GM18951 (cell line): ENCODE results near the gene RPS3.
A peak's percentile ranks its signal among the peaks of the same experiment; 100 is the strongest.

Source experiments
- POLR2A ChIP-seq: IDR thresholded peaks from 4 replicates; pipeline ENCODE4 v1.6.1; 2011; ENCODE audit warnings: mild to moderate bottlenecking; ENCODE audit not compliant: insufficient read length, insufficient read depth; ENCODE audit errors: extremely low read depth
- in situ Hi-C: fragments of 300-500 bp; cut with MboI; formaldehyde crosslinking; loops from one replicate; pipeline ENCODE4 v1.12.0; 2022; ENCODE audit warnings: low sequenced_read_pairs, mixed read lengths, inconsistent platforms; ENCODE audit not compliant: unreplicated experiment

RPS3 gene

DNA sequence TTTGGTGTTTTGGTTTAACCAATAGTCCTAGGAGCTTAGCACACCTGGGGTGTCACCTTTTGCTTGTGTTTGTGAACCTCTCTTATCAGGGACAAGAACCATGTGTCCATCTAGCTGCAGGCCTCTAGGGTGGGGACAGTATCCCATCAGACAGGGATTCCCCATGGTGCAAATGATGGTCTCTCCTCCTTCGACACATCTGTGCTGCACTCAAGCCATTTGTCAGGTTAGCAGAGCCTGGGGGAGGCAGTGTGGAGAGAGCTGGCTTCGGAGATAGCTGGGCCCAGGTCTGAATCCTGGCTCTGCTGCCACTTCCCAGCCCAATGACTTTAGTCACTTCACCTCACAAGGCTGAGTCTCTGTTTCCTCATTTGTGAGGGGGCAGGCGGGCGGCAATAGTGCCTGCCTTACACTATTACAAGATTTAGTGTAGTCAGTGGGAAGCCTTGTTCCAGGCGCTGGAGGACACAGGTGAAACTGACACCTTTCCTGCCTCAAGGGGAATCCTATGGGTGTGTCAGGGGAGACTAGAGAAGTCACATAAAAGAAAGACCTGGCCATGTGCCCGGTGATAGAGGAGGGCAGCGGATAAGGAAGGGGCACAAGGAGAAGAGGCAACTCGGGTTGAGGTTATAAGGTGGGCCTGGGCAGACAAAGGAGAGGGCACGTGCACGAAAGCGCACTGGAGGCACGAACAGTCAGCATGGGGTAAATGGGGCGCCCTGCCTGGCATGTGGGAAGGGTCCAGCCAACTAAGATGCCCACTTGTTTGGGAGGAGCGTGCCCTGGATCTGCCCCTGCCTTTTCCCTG lies 21.1 kb downstream of the RPS3 start:
- in situ Hi-C loops: no loop called here

DNA sequence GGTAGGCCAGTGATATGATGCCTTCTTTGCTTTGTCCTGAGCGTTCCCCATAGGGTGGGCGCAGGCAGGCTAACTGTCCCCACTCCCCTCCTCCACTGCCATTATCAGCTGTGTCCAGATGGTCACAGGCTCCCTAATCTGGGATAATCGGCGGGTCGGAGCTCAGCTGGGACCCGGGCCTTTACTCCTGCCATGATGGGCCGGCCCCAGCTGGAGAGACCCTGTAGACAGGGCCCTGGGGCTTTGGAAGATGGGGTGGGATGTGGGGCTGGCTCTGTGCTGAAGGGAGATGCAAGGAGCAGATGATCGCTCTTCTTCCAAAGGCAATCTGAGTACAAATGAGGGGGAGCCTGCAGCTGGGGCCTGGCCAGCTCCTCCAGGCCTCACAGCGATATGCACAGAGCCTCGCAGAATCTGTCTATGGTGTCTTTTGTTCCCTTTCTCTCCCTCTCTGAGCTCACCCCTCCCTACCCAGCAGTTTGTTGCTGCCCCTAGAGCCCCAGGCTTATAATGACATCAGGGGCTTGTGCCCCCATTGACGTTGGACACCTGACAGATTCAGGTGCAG lies 21.8 kb downstream of the RPS3 start:
- TF ChIP-seq POLR2A: no peak
- in situ Hi-C loops: no loop called here

More for the DNA sequence above, 21.1 kb downstream of the RPS3 start:
- no peak for TF ChIP-seq POLR2A

DNA sequence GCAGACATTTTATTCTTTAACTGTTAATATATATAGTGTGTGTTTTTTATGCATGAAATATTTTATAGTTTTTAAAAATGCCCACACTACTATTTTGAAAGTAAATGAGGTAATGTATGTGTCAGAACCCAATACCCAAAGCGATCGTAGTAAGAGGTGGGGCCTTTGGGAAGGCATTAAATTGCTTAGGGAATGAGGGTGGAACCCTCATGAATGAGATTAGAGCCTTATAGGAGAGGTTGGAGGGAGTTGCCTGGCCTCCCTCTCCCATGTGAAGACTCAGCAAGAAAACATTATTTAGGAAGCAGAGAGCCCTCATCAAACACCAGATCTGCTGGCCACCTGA lies 22.6 kb downstream of the RPS3 start:
- TF ChIP-seq POLR2A: no peak
- in situ Hi-C loops: no loop called here

DNA sequence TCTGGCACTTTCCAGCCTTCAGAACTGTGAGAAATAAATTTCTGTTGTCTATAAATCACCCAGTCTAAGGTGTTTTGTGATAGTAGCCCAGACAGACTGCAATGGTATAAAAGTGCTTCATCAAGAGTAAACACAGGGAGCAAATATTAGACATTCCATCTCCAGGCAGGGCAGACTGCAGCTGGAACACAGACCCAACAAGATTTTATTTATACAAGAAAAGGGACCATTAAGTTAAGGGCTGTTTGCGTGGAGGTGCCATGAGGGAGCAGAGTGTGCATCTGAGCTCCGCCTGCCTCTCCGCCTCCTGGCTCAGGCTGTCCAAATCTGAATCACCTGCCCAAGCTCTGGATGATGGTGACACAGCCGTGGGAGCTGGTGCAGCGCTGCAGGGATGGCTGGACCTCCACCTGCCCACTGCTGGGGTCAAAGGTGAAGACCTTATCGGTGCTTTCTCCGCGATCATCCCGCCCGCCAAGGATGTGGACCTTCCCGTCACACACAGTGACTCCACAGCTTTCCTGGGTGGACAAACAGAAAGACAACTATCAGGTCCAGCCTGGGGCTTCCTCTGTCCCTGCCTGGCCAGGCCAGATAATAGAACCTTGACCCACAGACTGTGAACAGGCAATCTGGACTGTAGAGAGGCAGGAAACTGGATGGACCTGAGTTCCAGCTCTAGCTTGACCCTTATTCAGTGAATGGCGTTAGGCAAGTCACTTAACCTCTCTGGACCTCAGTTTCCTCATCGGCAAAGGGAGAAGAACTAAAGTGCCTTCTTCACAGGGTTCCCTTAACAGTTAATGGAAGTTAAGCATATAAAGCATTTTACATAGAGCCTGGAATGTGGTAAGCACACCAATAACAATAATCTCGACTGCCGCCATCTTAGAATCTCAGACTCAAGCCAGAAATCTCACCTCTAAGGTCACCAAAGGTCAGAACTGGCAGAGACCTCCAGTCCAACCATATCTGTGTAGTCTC lies 23.2 kb downstream of the RPS3 start:
- in situ Hi-C loops: no loop called here
- no peak for TF ChIP-seq POLR2A

DNA sequence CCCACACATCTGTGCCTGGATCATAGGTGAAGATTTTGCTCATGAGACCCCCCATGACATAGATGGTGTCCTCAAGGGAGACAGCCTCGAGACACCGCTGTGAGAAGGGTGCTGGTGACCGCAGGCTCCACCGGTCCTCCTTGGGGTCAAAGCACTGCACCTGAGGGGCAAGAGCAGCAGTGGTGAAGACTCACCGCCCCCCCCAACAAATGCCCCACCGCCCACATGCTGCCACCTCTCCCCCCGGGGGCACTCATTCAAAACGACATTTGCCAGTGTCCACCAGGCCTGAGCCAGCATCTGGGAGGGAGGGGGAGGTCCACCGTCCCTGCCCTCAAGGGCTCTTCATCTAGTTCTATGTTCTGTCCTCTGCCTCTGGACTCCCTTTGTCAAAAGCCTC lies 24.4 kb downstream of the RPS3 start:
- TF ChIP-seq POLR2A: no peak
- in situ Hi-C loops: no loop called here

DNA sequence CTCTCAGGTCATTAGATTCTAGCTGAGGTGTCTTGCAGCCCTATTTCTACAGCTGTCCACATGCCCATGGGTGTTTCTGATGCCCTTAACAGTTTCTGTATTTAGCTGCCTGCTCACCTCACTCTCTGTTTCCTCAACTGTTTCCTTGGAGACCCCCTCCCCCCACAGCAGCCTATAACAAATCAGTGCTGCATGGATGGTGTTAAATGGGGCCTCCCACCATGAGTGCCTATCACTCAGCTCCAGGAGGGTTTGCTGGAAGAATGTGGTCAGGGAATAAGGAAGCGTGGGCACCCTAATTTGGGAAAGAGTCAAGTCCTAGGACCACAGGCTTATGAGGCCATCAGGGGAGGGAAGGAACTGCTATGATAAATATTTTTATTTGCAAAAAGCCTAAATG lies 25.1 kb downstream of the RPS3 start:
- in situ Hi-C loops: no loop called here
- TF ChIP-seq POLR2A: no peak

DNA sequence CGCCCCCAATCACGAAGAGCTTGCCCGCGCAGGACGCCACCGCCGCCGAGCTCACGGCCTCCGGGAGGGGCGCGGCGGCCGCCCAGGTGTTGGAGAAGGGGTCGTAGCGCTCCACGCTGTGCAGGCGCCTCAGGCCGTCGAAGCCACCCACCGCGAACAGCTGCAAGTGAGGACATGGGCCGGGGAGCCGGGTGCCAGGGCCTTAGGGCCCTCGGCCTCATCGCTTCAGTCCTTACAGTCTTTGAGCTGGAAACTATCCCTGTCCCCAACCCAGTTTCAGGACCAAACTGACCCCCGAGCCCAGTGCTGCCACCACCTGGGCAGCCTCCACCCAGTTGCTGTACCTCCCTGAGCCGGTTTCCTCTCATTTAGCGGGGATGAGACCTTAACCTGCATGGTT lies 26.1 kb downstream of the RPS3 start:
- no peak for TF ChIP-seq POLR2A
- in situ Hi-C loops: no loop called here

DNA sequence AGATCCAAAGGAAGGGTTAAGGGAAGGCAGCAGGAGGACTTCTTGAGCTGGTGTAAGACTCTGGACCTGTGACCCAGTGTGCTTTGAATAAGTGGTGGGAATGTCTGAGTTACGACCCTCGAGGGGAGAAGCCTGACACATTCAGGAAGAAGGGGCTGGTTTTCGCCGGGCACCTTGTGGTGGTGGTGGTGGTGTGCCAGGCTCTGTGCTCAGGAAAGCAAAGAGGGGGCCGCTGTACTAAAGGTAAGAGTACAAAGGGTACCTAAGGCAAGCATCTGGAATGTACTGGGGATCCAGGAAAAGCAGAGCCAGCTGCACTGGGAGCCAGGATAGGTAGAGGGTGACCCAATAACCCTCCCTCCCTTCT lies 27.4 kb downstream of the RPS3 start:
- in situ Hi-C loops: no loop called here
- no peak for TF ChIP-seq POLR2A

DNA sequence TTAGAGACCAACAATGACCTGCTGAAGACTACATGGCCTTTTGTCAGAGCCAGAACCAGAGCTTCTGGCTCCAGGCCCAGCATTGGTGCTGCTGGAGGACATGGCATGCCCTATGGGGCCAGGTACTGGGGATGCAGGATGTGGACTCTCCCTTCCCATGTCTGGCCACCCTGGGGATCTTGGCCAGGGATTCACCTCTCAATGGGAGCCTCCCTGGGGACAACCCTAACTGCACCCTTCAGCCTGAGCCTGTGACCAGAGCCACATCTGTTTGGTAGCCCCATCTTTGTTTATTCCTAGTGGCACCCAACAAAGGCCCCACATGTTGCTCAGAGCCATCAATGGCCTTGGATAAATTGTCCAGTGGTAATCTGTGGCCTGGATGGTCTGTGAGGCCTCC lies 27.9 kb downstream of the RPS3 start:
- in situ Hi-C loops: no loop called here
- no peak for TF ChIP-seq POLR2A

DNA sequence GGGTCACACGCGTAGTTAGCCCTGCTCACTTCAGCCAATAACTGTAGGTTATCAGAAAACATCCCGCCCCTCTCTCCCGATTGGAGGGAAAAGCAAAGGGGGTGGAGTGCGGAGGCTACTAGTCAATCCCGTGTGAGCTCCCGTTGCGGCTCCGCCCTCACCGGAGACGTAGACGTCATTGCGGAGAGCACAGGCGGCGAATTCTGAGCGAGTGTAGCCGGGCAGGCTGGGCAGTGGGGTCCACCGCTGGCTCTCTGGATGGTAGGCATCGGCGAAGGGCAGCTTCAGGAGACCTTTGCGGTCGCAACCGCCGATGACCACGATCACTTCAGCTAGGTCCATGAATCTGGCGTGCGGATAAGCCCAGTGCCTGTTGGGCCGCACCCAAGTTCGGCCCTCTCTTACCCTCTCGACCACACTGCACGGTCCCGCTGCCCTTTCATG lies 29.0 kb downstream of the RPS3 start:
- TF ChIP-seq POLR2A: no peak

DNA sequence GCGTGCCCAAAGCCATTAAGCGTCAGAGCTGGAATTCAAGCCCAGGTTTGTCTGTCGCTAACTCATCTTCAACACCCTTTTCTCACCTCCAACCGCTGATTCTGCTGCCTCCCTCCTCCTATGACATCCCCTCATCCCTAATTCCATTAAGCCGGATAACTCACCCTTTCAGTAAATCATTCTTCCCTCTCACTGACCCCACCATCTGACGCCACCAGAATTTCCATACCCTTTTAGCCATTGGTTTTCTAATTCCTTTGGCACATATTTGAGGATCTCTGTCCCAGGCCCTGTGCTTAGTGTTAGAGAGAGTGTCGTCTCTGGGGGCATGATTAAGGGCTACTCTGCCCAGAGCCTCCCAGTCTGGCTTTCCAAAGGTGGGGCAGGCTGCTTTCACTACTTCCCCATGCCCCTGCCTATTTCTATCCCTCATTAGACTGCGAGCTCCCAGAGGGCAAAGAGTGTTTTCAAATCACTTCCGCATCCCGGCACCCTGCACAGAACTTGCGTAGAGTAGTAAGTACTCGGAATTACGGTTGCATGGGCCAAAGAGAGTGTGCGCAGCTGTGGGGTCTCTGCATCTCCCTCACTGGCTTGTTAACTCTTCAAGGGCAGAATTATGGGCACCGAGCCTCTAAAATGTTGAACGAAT lies 29.8 kb downstream of the RPS3 start:
- in situ Hi-C loops: no loop called here
- no peak for TF ChIP-seq POLR2A

More for the DNA sequence above, 29.0 kb downstream of the RPS3 start:
- in situ Hi-C loops: no loop called here

DNA sequence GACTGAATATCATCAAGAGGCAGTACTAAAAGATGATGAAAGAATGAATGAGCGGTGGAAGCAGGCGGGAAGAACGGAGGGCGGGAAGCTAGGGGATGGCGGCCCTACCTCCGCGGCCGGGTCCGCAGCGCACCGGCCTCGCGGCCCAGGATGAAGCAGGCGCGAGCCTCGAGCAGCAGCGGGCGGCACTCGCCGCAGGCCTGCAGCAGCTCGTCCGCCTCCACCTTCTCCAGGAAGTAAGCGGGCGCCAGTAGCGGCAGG lies 30.3 kb downstream of the RPS3 start:
- no peak for TF ChIP-seq POLR2A
- in situ Hi-C loops: no loop called here

DNA sequence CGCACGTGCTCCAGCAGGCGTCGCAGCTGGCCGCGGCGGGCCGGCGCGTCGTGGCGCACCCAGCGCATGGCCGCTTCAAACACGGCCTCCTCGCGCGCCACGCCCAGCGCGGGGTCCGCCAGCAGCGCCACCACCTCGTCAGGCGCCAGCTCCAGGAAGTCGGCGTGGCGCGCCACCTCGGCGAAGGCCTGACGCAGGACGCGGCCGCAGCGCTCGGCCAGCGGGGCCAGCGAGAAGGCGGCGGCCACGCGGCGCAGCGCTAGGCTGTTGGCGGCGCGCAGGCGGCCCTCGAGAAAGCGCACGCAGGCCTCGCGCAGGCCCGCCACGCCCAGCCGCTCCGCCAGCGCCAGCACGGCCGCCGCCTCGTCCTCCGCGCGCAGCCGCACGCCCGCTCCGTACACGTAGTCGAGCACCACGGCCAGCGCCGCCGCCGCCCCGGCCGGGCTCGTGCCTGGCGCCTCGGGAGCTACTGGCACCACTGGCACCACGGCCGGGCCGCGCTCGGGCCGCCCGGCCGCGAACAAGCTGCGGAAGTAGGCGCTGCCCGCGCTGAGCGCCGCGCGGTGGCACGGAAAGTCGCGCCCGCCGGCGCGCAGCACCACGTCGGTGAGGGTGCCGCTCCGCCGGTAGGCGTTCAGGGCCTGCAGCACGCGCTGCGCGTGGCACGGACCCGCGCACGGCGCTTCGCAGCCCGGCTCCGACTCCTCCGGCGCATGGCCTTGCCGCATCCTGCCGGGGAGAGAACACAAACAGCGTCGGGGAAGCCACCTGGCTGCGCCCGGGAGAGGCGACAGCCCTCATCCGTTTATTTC lies 30.8 kb downstream of the RPS3 start:
- in situ Hi-C loops: no loop called here
- peak; percentile 30 for TF ChIP-seq POLR2A
